DMS153 treated with DMSO at 0.1 percent for 48 hours (cell line): ENCODE measurements around the gene TWIST1.

Experiments used
- DNase-seq: peaks from one replicate; lab custom pipeline; 2025; ENCODE audit not compliant: unreplicated experiment; lab: John Stamatoyannopoulos, UW

Gene TWIST1

GRCh38 chr7:19097165-19098055 is 20.0 kb downstream of the TWIST1 start:
- DNase-seq, result no peak

- no peak for DNase-seq
Observed at GRCh38 chr7:19095353-19095860, 22.0 kb downstream of the TWIST1 start.

- DNase-seq, result no peak
Observed at GRCh38 chr7:19094598-19095352, 22.7 kb downstream of the TWIST1 start.

- no peak for DNase-seq
Observed at GRCh38 chr7:19094138-19094537, 23.3 kb downstream of the TWIST1 start.

- no peak for DNase-seq
Observed at GRCh38 chr7:19091550-19092200, 25.8 kb downstream of the TWIST1 start.

- DNase-seq, result no peak
Observed at GRCh38 chr7:19090526-19090925, 26.9 kb downstream of the TWIST1 start.

GRCh38 chr7:19089797-19090196 is 27.6 kb downstream of the TWIST1 start:
- no peak for DNase-seq

- DNase-seq, result no peak
Observed at GRCh38 chr7:19089378-19089777, 28.1 kb downstream of the TWIST1 start.

GRCh38 chr7:19080093-19080492 is 37.3 kb downstream of the TWIST1 start:
- no peak for DNase-seq

- no peak for DNase-seq
Observed at GRCh38 chr7:19079066-19079465, 38.4 kb downstream of the TWIST1 start.

- no peak for DNase-seq
Observed at GRCh38 chr7:19069842-19070241, 47.6 kb downstream of the TWIST1 start.

- no peak for DNase-seq
Observed at GRCh38 chr7:19066170-19066569, 51.3 kb downstream of the TWIST1 start.
